HG02970 (cell line): ENCODE measurements around the gene TBX5.
"Not testable (repeated sequence)": the region's sequence is repeated elsewhere in the genome, so short reads cannot be mapped to it uniquely, and the experiment has no call there.

ENCODE experiments used
- ATAC-seq: cut with Tn5 transposase; IDR thresholded peaks from one replicate; pipeline ENCODE4 v1.9.1; 2021; ENCODE audit warnings: mild to moderate bottlenecking, moderate library complexity, moderate number of reproducible peaks; ENCODE audit not compliant: unreplicated experiment, low FRiP score

TBX5 gene

DNA sequence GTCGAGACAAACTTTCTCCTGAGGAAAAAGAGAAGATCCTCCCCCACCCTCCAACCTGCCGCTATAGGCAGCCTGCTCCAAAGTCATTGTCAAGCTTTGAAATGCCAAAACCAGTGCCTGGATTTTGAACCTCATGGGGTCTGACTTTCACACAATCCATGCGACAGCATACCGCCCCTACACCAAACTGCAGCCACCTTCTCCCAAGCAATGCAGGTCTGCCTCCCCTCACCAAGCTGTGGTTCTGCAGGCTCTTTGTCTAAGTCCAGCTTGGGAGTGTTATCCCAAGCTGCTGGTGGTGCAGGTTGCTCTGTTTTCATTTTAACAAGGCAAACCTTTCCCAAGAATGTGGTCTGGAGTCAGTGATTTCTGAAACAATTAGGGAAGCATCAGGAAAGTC is 12.4 kb downstream of the TBX5 start:
- ATAC-seq = no peak

DNA sequence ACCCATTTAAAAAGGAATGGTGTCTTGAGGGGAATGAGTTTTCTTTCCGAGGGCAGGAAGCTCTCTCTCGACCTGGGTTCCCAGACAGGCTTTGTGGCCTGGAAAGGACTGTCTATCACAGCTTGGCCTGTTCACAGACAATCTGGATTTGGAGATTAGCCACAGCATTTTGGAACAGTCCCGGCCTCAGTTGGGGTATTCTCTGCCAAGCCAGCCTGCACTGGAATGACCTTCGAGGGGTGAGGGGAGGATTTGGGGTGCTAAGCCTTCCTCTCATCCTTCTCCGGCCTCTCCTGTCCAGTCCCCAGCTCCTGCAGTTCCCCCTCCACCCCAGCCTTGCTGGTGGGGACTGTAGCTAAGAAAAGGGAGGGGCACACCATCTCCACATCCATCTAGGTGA is 13.0 kb downstream of the TBX5 start:
- ATAC-seq = no peak

DNA sequence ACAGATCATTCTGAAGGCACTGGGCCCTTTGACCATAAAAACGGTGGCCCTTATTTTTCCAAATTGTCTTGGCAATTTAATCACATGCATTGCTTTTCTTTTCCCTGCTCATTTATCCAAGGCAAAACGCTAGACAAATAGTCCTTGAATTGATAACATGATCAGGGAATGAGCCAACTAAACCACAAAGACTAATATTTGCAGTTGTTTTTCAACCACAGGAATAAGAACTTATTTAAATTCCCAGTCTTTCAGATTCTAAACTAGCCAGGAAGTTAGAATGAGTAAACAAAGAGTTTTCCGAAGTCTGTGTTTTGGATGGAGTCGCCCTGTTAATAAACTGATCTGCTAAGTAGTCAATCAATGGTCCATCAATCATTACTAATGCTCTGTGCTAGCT is 14.9 kb downstream of the TBX5 start:
- ATAC-seq = no peak

DNA sequence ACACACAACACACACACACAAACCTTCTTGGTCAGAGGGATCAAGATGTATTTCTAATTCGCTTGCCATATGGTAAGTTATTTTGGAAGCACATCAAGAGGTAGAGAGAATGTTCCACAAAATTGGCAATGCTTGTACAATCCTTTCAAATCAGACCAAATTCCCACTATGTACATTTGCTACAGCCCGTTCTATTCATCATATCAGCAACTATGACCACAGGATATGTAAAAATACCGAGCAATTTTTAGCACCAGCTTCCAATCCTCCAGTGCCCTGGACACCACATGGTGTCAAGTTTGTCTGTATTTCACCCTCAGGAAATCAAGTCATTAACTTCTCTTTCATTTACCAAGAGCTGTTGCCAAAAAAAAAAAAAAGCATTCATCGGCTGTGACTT is 21.2 kb downstream of the TBX5 start:
- ATAC-seq = no peak

DNA sequence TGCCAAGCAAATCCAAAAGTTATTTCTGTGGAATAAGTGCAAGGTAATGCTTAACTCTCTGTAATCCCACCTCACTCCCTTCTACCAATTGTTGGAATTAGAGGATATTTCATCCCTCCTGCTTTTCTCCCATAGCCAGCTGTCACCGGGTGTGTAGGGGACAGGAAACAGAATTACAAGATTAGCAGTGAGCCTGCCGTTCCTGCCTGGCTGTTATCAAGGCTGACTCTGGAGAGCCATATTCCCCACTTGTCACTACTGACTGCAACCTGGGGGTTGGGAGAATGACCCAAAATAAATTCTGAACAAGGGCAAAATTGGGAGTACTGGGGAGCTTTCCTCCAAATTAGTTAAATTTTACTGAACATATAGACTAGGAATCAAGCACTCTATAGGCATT is 24.8 kb downstream of the TBX5 start:
- no peak for ATAC-seq

DNA sequence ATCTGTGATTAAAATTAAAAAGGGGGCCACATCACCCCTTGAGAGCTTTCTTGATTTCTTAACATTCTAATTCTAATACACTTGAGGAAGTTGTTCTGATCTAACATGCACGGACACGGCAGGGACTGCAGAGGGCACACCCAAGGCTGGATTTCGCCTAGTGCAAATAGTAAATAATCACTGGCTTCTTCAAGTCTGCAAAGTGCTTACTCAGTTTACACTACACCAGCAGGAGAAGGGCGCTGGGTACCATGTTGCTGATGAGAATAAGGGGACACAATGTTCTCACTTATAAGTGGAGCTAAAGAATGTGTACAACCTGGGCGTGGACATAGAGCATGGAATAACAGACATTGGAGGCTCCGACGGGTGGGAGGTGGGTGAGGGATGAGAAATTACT is 34.2 kb downstream of the TBX5 start:
- no peak for ATAC-seq

DNA sequence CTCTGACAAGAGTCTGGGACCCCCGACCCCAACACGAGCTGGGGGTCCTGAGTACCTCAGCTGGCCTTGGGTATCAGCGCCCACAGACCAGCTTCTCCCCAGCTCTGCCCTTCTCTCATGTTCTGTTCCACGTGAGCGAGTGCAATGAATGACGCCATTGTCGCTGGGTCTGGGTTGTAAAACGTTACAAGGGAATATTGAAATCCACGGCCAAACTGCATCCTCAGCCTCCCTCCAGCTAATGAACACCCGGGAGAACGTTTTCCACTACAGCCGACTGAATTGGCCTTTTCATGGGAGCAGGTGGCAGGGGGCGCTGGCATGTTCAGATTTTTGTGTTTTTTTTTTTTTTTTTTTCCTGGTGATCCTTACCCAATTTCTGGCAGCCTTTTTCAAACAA is 34.7 kb downstream of the TBX5 start:
- ATAC-seq = no peak

DNA sequence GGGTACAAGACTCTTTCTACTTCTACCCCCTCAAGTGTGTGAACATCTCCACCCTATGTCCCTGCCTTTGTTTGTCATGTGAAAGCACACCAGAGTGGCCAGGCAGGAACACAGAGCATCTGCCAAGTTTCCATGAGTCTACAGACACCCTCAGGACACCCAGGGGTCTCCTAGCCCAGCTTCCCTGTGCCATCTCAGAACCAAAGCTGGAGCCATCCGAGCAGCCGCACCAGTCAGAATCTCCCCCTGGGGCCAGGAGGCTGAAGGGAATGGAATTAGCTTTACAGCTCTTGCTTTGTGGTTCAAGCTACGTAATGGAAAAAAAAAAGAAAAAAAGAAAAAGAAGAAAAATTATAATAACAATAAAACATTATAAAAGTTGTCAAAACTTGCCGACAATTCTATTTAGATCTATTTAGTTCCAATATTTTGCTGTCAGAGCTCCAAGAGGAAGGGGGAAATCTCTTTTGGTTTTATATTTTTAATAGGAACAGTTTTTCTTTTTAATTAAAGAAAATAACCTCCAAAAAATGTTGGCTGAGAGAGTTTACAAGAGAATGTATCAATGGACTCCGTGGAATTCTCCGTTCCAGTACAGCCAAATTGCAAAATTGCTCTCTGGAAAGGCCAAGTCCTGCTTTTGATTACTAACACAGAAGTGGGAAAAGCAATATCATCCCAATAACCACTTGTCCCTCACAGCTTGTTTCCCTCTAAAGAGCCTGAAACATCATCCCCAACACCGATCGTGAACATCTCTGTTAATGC is 37.1 kb downstream of the TBX5 start:
- ATAC-seq = no peak

DNA sequence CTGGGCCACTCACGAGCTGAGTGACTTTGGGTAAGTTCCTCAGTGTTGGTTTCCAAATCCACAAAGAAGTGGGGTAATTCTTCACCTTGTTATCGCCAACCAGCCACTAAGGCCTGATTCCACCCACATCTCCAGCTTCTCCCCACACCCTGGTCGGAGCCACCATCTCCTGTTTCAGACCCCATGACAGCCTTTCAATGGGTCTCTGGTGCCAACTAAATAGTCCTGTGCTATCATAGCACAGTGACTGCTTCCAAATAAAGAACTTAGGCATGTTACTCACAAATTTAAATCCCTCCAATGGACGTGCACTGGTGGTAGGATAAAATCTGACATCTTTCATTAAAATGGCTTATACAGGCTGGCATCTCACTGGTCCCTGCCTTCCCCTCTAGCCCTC is 44.0 kb downstream of the TBX5 start:
- ATAC-seq = no peak

DNA sequence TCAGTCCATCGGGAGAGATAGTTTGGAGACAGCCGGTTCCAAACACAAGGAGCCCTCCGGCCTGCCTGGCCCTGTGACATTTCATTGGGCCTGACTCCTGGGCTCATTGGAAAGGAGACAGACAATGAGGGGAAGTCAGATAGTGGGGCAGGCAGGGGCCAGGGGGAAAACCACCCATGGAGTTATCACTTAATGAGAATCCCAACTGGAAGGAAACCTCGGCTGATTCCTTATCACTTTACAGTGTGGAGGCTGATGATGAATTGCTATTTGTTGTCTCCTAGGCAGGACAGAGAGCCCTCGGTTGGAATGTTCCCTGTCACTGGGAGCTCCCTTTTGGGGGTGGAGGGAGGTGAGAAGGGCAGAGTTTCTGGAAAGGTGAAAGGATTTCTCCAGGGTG is 44.4 kb downstream of the TBX5 start:
- ATAC-seq = no peak

DNA sequence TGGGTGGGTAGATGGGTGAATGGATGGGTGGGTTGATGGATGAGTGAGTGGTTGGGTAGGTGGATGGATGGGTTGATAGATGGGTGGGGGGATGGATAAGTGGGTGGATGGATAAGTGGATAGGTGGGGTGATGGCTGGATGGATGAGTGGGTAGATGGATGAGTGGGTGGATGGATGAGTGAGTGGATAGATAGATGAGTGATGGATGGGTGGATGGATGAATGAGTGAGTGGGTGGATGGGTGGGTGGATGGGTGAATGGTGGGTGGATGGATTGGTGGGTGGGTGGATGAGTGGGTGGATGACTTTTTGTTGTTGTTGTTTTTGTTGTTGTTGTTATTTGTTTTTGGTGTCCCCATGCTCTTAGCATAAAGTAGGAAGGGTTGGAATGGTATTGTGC is 45.5 kb downstream of the TBX5 start:
- no peak for ATAC-seq

DNA sequence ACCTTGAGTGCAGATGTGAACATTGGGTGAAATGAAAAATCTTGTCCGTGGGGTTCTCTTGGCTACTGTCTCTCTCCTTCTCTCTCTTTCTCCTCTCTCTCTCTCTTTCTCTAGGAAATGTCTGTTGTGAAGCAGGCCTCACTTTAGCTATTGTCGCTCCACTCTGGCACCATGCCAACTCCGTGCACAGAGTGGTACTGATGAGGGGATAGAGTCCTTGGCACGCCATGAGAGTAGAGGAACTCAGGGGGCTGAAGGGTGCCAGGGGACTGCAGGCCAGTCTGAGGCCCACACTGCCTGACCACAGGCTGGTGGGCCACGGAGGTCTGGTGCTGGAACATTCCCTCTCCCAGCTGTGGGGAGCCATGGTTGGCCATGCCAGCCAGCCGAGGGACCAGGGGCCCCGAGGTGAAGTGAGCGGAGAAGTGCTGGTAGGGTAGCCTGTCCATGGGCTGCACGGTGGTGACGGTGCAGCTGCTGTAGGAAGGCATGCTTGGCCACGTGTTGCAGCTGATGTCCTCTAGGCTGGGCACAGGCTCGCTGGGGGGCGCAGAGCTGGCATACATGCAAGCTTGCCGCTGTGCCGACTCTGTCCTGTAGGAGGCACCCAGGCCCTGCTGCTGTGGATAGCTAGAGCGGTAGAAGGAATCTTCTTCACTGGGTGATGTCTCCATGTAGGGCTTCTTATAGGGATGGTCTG is 50.4 kb downstream of the TBX5 start:
- no peak for ATAC-seq

DNA sequence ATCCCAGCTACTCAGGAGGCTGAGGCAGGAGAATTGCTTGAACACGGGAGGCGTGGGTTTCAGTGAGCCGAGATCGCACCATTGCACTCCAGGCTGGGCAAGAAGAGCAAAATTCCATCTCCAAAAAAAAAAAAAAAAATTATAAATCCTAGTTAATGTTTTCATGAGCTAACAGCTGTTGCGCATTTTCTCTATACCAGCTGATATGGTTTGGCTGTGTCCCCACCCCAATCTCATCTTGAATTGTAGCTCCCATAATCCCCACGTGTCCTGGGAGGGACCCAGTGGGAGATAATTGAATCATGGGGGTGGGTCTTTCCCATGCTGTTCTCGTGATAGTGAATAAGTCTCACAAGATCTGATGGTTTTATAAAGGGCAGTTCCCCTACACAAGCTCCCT is 56.7 kb downstream of the TBX5 start:
- ATAC-seq = not testable (repeated sequence)

DNA sequence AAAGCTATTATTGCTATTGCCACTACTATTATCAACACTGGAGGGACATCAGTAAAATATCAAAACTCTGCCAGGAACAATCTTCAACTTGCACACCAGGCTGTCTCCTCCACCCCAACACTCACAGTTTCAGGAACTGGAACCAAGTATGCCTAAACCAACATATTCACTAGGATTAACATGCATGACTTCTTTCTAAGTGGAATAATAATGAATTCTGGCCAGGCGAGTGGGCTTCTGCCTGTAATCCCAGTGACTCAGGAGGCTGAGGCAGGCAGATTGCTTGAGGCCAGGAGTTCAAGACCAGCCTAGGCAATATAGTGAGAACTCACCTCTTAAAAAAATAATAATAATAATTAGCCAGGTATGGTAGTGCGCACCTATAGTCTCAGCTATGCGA is 58.1 kb downstream of the TBX5 start:
- no peak for ATAC-seq

DNA sequence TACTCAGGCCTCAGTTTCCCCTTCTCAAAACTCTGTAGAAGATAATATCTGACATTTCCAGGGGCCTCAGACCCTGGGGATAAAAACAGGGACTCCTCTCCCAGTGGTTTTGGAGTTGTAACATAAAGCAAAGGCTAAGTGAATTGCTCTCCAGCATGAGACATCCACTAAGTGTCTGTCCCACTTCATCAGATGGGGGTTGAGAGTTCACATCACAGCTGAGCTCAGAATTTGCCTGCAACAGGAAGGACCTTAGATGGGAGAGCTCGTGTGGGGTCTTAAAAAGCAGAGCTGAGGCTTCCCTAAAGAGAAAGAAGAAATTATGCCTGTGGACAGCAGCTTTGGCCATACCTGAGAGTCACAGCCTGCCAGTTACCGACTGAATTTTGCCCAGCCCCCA is 61.1 kb downstream of the TBX5 start:
- no peak for ATAC-seq

DNA sequence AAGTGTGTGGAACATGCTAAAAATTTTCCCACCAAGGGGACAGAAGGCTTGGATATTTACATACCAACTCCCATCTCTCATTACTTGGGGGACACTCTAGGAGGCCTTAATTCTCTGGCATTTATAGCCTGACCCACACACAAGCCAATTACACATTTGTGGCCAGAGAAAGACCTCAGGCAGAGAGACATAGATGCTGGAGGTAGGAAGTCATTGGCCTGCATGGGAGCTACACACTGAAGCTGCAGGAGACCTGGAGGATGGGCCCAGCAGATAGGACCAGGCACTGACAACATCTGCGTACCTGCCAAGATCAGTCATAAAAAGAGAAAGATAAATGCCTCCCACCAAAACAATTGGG is 61.7 kb downstream of the TBX5 start:
- no peak for ATAC-seq

DNA sequence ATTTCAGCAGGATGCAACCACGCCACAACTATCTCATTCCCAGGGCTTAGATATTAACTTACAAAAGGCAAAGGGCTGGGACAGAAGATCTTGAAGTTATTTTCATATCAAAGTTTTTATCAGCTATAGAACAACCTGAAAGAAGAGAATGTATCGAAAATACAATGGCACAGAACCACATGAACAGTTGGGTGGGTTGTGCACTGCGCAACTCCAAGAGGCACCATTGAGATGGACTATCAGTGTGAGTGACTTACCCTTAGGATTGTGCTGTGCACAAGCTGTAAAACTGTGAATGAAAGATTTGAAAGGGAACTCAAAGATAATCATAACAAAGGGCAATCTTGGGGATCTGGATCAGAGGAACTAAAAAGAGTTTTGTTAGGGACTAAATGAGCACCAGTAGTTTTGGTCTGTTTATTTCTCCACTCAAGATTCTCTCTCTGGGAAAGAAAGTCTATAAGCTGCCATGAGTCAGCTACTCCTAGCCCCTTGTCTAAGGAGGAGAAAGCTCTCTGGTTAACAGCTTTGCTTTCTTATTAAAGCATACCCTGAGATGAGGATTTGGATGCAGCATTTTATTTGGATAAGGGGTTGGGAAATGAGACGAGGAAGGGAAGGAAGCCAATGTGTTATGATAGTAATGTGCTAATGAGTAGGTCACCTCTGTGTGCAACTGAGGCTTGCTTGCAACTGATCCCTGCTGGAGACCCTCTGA is 62.2 kb downstream of the TBX5 start:
- no peak for ATAC-seq

DNA sequence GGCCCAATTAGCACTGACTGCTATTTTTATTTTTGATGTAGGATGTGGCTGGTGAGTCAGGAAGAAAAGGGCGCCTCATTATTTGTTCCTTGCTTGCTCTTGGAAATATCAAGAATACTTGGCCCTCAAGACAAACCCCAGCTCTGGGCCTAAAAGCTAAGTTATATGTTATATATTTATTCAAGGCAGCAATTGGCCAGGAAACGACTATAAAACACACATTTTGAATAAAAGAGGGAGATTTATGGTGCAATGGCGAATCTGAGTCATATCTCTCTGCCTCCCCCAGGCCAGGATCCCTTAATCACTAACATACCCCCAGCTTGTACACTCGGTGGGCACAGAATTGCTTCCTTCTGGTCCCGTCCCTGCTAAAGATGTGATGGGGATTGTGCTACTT is 63.3 kb downstream of the TBX5 start:
- ATAC-seq = no peak

DNA sequence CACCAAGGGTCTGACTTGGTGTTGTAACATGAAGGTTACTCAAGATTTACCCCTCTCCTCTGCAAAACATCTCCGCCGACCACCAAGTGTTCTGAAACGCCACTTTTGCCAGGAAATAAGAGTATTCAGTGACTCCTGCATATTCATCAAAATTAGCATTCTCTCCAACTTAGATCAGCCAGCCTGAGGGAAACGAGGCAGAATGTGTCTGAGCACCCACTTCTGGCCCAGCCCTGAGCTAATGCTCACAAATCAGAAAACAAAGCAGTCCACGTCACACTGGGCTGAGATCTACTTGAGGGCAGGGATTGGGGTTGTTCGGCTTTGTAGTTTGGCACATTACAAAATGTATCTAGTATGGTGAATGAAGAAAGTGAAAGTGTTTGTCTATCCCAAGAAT is 64.3 kb downstream of the TBX5 start:
- ATAC-seq = no peak

DNA sequence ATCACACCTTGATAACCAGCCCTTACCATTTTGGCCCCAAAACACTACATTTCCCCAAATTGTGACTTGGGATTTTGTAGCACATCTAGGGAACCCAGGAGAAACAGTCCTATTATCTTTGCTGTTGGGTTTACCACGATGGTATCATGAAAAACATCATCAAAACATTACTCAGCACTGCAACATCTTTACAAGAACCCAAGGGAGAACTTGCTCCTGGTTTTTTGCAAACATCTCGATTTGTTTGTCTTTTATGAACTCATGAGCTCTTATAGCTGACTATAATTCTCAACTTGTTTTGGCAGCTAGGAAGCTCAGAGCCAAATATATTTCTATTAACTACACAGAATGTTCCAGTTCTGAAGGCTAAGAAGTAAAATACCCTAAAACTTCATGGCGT is 65.7 kb downstream of the TBX5 start:
- ATAC-seq = no peak

DNA sequence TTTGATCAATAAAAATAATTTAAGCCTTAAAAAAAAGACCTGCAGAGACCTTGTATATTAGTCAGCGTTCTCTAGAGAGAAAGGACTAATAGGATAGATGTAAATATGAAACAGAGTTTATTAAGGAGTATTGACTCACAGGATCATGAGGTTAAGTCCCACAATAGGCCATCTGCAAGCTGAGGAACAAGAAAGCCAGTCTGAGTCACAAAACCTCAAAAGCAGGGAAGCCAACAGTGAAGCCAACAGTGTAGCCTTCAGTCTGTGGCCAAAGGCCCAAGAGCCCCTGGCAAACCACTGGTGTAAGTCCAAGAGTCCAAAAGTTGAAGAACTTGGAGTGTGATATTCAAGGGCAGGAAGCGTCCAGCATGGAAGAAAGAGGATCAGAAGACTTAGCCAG is 66.3 kb downstream of the TBX5 start:
- ATAC-seq = no peak

DNA sequence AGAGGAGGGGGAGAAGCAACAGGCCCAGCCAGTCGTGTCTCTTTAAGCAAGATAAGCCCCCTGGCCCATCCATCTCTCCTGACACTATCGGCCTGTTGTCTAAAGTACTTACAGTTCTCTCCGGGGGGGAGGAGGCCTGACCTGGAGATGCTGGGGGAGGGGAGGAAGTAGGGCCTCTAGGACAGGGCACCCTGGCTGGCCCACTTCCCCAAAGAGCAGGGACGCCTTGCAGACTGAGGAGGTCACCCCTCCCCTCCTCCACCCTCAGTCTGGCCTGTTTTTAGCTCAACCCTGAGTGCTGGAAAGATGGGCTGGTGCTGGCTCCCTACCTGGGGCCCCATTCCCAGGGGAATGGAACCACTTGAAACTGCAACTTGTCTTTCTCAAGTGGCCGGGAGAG is 70.3 kb downstream of the TBX5 start:
- ATAC-seq = no peak
